ENCODE data around the gene CLCN6.
"Not testable (repeated sequence)": the region's sequence is repeated elsewhere in the genome, so short reads cannot be mapped to it uniquely, and the experiment has no call there.

The CLCN6 gene

DNA sequence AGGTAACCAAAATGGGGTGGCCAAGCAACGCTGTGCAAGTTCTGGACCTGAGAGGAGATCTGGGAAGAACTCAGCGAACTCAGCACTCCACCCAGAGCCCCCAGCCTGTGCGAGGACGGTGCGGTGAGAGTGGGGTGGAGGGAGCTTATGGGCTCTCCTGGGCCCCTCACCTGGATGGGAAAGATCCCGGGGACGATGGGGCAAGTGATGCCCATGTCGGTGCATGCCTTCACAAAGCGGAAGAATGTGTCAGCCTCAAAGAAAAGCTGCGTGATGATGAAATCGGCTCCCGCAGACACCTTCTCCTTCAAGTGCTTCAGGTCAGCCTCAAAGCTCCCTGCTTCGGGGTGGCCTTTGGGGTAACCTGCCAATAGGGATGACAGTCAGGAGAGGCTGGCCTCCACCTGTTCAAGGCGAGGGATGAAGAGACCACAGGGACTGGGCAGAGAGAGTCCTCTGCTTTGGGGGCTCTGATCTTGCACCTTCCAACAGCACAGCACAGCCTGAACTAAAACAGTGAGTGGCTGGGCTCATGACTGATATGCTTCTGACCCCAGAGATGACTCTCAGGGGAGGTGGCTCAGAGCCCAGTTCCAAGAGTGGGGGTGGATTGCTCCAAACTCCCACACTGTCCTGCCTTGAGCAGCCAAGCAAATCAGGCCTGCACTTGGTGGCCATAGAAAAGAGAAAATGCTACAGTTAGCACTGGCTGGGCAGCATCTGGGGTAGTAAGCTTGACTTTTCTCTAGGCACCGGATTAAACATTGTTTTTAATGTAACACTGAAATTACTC is 9.8 kb upstream of the CLCN6 start:
- FAIRE-seq = no peak

- FAIRE-seq = no peak
Measured at GRCh38 chr1:11797525-11798216, 8.3 kb upstream of the CLCN6 start.

DNA sequence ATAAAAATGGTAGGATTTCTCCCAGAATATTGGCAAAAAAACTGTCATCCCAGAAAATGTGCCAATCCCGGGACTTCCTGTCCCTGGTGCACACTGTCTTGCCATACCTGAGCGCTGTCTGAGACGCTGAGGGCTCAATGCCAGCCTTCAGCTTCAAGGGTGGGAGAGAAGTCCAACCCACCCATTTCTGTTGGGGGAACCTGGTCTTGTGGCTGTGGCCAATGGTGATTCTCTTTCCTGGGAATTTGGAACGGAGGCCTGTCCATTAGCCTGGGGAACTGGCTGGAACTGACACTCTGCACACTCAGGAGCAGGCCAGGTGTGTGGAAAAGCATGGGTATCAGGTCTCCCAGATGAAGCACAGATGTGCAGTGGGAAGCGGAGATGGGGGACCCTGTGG is 6.9 kb upstream of the CLCN6 start:
- FAIRE-seq = no peak

- FAIRE-seq = no peak
Measured at GRCh38 chr1:11799896-11800295, 6.1 kb upstream of the CLCN6 start.

DNA sequence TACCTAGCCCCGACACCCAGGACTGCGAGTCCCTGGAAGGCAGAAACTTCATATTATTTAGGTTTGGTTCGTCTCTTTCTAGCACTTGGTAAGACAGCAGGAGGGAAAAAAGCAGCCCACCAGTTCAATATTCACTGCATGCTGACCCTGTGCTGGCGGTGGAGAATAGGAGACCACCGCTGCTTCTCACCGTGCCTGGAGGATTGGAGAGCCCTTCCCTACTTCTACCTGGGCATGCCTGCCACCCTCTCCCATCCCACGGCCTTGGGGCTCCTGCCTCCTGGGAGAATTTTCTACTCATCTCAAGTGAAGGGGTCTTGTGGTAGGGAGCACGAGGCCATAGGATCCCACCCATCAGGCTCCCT is 5.6 kb upstream of the CLCN6 start:
- no peak for FAIRE-seq

GRCh38 chr1:11800756-11801433 is 5.1 kb upstream of the CLCN6 start:
- FAIRE-seq = no peak

DNA sequence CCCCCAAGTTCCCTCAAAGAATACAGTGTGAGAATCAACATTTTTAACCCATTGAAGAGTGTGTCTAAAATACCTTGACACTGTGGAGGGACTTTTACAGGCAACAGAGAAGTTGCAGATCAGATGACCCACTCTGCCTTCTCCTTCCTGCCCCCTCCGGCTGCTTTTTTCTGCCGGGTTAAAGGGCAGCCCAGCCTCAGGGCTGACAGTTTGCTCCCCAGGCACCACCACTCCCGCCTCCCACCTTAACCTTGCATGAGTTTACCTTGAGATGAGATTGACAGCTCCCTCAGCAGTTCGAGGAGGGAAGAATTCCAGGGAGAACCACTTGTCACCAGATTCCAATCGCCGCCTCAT is 3.4 kb upstream of the CLCN6 start:
- no peak for FAIRE-seq

DNA sequence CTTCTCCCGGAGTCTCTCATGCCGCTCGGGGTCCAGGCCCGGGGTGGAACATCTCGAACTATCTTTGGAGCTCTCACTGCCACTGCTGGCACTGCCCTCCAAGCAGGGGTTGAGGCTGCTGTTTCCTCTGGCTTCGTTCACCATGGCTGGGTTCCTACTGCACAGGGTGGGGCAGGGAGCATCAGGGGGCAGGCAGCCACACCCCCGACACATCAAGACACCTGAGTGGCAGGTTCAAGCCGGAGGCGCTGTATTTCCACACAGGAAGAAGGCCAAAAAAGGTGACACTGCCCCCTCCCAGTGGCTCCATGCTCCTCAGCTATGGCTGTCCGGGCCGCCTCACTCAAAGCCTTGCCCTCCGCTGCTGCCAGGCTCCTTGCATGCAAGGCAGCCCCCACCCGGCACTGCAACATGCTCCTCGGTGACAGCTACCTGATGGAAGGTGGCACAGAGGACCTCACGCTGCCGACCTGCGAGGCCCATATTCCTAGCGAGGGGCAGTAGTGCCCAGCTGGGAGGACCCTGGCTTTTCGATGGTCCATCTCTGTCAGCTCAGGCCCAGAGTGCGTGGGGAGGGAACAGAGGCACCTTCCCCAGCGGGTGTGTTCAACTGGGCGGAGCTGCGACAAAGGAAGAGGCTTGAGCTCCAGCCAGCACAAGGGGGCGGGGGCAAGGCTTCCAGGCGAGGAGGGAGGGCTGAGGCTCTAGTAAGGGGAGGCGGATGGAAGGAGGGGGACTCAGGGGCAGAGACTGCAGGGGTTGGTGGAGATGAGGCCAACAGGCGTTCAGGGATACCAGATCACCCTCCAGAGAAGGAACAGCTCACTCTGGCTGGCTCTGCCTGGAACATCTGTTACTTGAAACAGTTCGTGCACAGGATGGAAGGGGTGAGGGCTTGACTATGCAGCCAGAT is 2.8 kb upstream of the CLCN6 start:
- FAIRE-seq = no peak

GRCh38 chr1:11803924-11804665 is 1.9 kb upstream of the CLCN6 start:
- FAIRE-seq = not testable (repeated sequence)

DNA sequence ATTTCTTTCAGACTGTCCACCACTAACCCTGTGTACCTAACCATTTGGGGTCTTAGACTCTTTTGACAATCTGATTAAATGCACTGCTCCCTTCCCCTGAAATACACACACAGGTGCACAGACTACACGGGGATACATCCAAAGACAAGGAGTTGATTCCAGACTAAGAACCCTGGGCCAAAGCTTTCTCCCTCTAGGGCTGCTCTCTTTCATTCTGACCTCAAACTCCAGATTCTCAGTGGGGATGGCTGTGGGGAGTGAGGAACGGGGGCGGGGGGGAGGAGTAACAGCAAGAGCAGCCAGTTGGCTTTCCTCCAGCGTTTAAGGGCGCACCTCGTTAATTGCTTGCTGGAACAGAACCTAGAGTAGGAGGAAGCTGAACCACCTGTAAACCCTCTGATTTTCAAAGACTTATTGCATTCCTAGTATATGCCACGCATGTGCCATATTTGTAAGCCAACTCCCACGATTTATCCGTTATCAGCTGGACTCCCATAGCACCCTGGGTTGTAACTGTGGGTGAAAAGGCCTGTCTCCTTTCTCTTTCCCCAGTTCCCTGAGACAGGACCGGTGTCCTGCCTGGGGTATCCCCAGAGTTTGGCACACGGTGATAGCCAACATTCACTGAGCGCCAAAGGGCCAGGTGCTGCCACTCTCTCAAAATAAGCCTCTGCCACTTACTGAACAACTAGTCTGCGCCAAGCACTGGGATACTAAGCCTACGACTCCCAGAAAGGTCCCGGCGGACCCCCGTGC is 1.1 kb upstream of the CLCN6 start:
- no peak for FAIRE-seq

- no peak for FAIRE-seq
Measured at GRCh38 chr1:11806307-11806936, 431 bp downstream of the CLCN6 start.

DNA sequence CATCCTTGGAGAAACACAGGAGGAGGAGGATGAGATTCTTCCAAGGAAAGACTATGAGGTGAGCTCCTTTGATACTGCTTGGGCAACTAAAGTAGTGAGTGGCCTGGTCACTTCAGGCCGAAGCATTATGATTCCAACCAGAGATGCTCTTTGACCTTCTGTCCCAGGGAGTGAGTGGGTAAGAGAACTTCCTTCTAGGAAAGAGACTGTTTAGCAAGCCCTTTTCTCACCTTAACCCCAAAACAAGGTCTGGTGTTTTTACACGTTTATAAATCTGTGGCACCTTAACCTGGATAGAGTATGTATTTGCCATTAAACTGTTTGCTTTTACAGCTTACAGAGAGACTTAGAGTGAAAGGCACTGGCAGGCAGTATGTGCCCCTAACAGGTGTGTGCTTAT is 1.1 kb downstream of the CLCN6 start:
- no peak for FAIRE-seq

DNA sequence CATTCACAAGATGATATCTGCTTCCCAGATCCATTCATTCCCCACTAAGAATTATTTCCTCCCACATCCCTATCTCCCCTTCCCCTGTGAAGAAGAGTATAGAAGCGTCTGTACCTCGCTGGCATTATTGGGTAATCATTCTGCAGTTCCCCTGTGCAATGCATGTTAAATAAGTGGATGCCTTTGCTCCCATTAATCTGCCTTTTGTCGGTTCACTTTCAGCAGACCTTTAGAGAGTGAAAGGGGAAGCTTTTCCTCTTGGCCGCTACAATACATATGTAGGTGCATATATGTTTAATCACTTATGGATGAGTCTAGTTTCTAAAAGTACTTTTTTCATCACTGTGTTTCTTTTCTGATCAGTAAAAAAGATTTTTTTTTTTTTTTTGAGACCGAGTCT is 7.0 kb downstream of the CLCN6 start:
- no peak for FAIRE-seq

- FAIRE-seq = no peak
Measured at GRCh38 chr1:11817192-11817591, 11.2 kb downstream of the CLCN6 start.

DNA sequence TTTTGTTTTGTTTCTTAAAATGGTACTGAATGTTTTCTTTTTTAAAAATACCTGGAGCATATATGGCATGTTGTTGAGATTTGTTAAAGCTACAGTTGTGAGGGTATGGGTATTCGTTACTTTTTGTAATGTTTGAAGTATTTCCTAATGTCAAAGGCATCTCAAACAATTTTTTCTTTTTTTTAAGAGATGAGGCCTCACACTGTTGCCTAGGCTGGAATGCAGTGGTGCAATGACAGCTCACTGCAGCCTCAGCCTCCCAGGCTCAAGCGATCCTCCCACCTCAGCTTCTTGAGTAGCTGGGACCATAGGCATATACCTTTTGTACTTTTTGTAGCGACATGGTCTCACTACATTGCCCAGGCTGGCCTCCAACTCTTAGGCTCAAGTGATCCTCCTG is 16.1 kb downstream of the CLCN6 start:
- no peak for FAIRE-seq

DNA sequence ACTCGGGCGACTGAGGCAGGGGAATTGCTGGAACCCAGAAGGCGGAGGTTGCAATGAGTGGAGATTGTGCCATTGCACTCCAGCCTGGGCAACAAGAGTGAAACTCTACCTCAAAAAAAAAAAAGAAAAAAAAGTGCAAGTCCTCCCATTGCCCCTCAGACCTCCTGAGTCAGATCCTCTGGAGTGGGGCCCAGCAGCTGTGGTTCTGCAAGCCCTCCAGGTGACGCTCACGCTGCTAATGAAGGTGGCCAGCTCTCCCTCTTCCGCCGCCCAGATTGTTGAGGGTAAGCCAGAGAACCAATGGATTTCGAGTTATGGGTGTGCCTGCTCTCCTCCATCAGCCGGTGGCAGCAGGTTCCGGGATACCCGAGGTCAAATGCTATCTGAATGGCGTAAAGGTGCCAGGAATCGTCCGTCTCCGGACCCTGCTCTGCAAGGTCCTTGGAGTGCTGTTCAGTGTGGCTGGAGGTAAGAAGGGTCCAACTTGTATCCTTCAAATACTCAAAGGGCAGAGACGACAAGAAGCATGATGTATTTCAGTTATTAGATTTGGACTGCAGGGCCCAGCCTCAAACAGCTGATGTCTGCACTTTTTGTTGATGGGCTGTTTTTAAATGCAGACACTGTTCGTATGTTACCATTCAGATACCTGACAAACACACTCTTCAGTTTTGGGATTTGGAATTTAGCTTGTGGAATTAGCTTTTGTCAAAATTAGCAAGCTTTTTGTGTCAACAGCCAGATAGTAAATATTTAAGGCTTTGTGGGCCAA is 17.6 kb downstream of the CLCN6 start:
- no peak for FAIRE-seq

- FAIRE-seq = no peak
Measured at GRCh38 chr1:11825131-11825530, 19.1 kb downstream of the CLCN6 start.

GRCh38 chr1:11826946-11827345 is 21.0 kb downstream of the CLCN6 start:
- no peak for FAIRE-seq

GRCh38 chr1:11828511-11828910 is 22.5 kb downstream of the CLCN6 start:
- no peak for FAIRE-seq

Data from TTC549 (cell line).